ENCODE data around the gene ITPK1. TPM values are rescaled to one million over a fixed set of nuclear protein-coding genes. Genes with fewer than 3 reads are reported as not detected.

Gene ITPK1
- polyA plus RNA-seq, 1 of the 3 experiments (the other 2 are of a cell fraction): 23.2 TPM

DNA sequence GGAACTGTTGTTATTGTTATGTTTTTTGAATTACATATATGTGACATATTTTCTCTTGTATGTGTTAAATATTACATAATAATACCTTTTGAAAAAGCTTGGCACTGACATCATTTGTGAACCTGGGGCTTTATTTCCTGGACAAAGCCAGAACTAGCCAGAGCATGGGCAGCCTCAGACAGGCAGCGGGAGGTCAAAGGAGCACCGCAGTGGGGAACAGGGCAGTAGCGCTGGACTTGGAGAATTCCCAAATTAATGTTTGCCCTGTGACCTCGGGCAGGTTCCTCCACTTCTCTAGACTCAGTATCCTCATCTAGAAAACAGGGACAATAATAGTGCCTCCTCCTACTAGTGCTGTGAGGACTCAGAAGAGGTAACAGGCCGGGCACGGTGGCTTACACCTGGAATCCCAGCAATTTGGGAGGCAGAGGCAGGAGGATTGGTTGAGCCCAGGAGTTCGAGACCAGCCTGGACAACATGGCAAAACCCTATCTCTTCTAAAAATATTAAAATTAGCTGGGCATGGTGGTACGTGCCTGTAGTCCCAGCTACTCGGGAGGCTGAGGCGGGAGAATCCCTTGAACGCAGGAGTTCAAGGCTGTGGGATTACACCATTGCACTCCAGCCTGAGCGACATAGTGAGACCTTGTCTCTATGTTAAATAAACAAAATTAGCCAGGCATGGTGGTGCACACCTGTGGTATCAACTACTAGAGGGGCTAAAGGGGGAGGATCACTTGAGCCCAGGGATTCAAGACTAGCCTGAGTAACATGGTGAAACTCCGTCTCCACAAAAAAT is 27.3 kb upstream of the ITPK1 start:
- no peaks in the 10 kb centered on the region for H3K27me3 ChIP-seq (ENCODE audit: insufficient read depth)
- no peak overlapping the region for H2AFZ ChIP-seq (ENCODE audit: low read depth)
- no peak for DNase-seq
- no peaks in the 10 kb centered on the region for H3K9me3 ChIP-seq
- WGBS (ENCODE audit: low lambda C conversion rate): 73% methylated on average over 13 of the region's 13 CpGs
- CTCF ChIA-PET: interaction anchor here (1.0 to 1.6 kb wide), 4 partner anchors 11 to 195 kb away, joined by 3 to 10 read pairs (median 4); no protein-coding TSS in a partner anchor
- no peak overlapping the region for H3K4me2 ChIP-seq
- no peak overlapping the region for H3K9ac ChIP-seq
- no peaks in the 10 kb centered on the region for H3F3A ChIP-seq (replicated peaks; ENCODE audit: insufficient read depth)
- no peaks in the 10 kb centered on the region for H3K9me2 ChIP-seq
- no peaks in the 10 kb centered on the region; a peak in 1 of 4 replicates for H3K4me1 ChIP-seq (ENCODE audit: control insufficient read depth in 1 of 2, insufficient read depth in 2 of 2, low read depth in 1 of 2, low read length in 1 of 2)
- no peaks in the 10 kb centered on the region for H3K36me3 ChIP-seq (replicated peaks in 1 of 2; ENCODE audit: control insufficient read depth in 1 of 2, insufficient read depth in 2 of 2, low read length in 1 of 2)
- H3K4me3 ChIP-seq (ENCODE audit: low read depth in 2 of 2, low read length in 1 of 2): no peak overlapping the region
- H3K79me2 ChIP-seq (ENCODE audit: insufficient read depth): no peaks in the 10 kb centered on the region
- H4K20me1 ChIP-seq (ENCODE audit: insufficient read depth): no peaks in the 10 kb centered on the region
- POLR2A ChIA-PET: interaction anchor here (0.6 kb wide), 1 partner anchor 28 kb away, joined by 3 read pairs; no protein-coding TSS in a partner anchor
- TF ChIP-seq PBX3 (IDR thresholded peaks at IDR 0.05): no peak
- TF ChIP-seq SMC3 (IDR thresholded peaks at IDR 0.05; ENCODE audit: low read depth, low read length): no peak
- no peak for TF ChIP-seq YY1 (IDR thresholded peaks at IDR 0.05; ENCODE audit: low read depth)
- TF ChIP-seq ELF1 (IDR thresholded peaks at IDR 0.05): no peak
- TF ChIP-seq, protein P1, sequence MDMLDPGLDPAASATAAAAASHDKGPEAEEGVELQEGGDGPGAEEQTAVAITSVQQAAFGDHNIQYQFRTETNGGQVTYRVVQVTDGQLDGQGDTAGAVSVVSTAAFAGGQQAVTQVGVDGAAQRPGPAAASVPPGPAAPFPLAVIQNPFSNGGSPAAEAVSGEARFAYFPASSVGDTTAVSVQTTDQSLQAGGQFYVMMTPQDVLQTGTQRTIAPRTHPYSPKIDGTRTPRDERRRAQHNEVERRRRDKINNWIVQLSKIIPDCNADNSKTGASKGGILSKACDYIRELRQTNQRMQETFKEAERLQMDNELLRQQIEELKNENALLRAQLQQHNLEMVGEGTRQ (IDR thresholded peaks at IDR 0.05; ENCODE audit: borderline replicate concordance, low read depth, low read length): no peak
- no peak for TF ChIP-seq EP300 (IDR thresholded peaks at IDR 0.05; ENCODE audit: borderline replicate concordance in 1 of 2, low read depth in 1 of 2, low read length in 1 of 2)
- TF ChIP-seq MEF2A (IDR thresholded peaks at IDR 0.05; ENCODE audit: borderline replicate concordance, low read depth): no peak
- TF ChIP-seq MAX (IDR thresholded peaks at IDR 0.05; ENCODE audit: low read depth): no peak
- TF ChIP-seq SIN3A (IDR thresholded peaks at IDR 0.05; ENCODE audit: borderline replicate concordance, low read depth, low read length): no peak
- no peak for TF ChIP-seq NRF1 (IDR thresholded peaks at IDR 0.05; ENCODE audit: low read depth, low read length)
- no peak for TF ChIP-seq TCF12 (IDR thresholded peaks at IDR 0.05)
- no peak for TF ChIP-seq POLR2AphosphoS5 (IDR thresholded peaks at IDR 0.05; ENCODE audit: low read depth, low read length)
- no peak for TF ChIP-seq FOSL2 (IDR thresholded peaks at IDR 0.05; ENCODE audit: borderline replicate concordance, low read depth)
- TF ChIP-seq JUND (IDR thresholded peaks at IDR 0.05): no peak
- TF ChIP-seq RFX5 (IDR thresholded peaks at IDR 0.05; ENCODE audit: low read length): no peak
- no peak for TF ChIP-seq TEAD4 (IDR thresholded peaks at IDR 0.05; ENCODE audit: borderline replicate concordance, insufficient read depth)
- TF ChIP-seq RCOR1 (IDR thresholded peaks at IDR 0.05; ENCODE audit: low read length): no peak
- no peak for TF ChIP-seq RAD21 (IDR thresholded peaks at IDR 0.05; ENCODE audit: low read length)
- H3K27ac ChIP-seq (ENCODE audit: low read depth in 2 of 2, low read length in 1 of 2): no peak overlapping the region

Measured in SK-N-SH (cell line).